ENCODE results near the gene GRM1.

GRM1 gene

DNA sequence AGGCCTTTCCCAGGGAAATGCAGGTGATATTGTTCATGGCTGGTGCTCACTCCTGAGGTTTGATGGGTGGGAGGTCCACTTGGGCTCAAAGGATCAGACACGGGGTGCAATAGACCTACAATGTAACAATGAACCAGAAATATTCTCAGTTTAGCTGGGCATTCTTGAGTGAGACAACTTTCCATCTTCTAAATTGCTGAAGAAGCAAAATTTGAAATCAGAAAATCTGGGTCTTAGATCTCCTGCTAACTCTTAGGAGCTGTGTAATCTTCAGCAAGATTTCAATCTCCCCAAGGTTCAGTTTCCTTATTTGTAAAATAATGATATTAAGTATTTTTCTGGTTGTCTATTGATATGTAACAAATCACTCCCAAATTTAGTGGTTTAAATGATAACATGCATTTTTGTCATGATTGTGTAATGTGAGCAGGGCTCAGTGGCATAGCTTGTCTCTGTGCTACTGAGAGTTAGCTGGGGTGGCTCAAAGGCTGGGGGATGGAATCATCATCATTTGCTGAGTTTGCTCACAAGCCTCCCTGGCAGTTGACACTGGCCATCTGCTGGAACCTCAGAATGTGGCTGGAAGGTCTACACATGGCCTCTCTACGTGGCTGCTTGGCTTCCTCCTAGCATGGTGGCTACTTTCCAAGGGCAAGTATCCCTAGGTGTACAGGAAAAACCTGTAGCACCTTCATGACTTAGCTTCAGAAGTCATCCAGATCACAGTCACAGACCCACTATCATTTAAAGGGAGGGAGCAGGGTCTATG is 98.8 kb downstream of the GRM1 start:
- Histone ChIP-seq H3K4me2 (ENCODE audit: low read length) (no peak overlapping the region), H3K4me3 (ENCODE audit: low read depth, low read length, poor library complexity, severe bottlenecking) (no peak overlapping the region), H3K9me2 (ENCODE audit: low read depth, low read length) (no peaks in the 10 kb centered on the region), H2AFZ (ENCODE audit: low read length) (no peak overlapping the region), H3K9ac (ENCODE audit: low read length) (no peak overlapping the region), H3F3A (ENCODE audit: insufficient read depth, low read length) (no peaks in the 10 kb centered on the region), H3K36me3 (ENCODE audit: insufficient read depth, low read length) (no peaks in the 10 kb centered on the region), H3K79me2 (ENCODE audit: insufficient read depth, low read length) (no peaks in the 10 kb centered on the region), H3K27me3 (ENCODE audit: insufficient read depth, low read length) (no peaks in the 10 kb centered on the region), H3K27ac (ENCODE audit: low read depth, low read length, poor library complexity, severe bottlenecking) (no peak overlapping the region), H3K9me3 (ENCODE audit: low read length) (no peaks in the 10 kb centered on the region), H4K20me1 (ENCODE audit: insufficient read depth, low read length) (no peaks in the 10 kb centered on the region), H3K4me1 (ENCODE audit: insufficient read depth, low read length, severe bottlenecking) (no peaks in the 10 kb centered on the region)
- TF ChIP-seq, protein P1, sequence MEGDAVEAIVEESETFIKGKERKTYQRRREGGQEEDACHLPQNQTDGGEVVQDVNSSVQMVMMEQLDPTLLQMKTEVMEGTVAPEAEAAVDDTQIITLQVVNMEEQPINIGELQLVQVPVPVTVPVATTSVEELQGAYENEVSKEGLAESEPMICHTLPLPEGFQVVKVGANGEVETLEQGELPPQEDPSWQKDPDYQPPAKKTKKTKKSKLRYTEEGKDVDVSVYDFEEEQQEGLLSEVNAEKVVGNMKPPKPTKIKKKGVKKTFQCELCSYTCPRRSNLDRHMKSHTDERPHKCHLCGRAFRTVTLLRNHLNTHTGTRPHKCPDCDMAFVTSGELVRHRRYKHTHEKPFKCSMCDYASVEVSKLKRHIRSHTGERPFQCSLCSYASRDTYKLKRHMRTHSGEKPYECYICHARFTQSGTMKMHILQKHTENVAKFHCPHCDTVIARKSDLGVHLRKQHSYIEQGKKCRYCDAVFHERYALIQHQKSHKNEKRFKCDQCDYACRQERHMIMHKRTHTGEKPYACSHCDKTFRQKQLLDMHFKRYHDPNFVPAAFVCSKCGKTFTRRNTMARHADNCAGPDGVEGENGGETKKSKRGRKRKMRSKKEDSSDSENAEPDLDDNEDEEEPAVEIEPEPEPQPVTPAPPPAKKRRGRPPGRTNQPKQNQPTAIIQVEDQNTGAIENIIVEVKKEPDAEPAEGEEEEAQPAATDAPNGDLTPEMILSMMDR (IDR thresholded peaks at IDR 0.05; ENCODE audit: low read length): no peak
- no peak for TF ChIP-seq EZH2 (IDR thresholded peaks at IDR 0.05; ENCODE audit: borderline replicate concordance, low read length)

DNA sequence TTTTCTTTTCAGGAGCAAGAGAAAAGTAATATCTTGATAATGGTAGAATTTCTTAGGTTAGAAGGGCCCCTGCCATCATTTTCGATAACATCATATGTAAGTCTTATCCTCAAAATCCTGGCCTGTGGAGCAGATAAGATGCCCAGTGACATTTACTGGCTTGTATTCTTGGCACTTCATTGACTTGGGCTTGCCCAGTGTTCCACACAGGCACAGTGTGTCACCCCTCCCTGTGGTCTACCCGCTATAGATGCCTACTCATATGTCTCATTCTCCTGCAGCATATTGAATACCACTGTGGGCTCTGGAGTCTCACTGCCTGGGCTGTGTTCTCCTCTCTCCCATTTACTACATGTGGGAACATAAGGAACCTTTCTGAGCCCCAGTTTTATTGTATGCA is 105.0 kb downstream of the GRM1 start:
- H3K4me2 ChIP-seq (ENCODE audit: low read length): no peak overlapping the region
- no peaks in the 10 kb centered on the region for H3K79me2 ChIP-seq (ENCODE audit: insufficient read depth, low read length)
- no peak overlapping the region for H3K4me3 ChIP-seq (ENCODE audit: low read depth, low read length, poor library complexity, severe bottlenecking)
- H2AFZ ChIP-seq (ENCODE audit: low read length): no peak overlapping the region
- no peaks in the 10 kb centered on the region for H3K27me3 ChIP-seq (ENCODE audit: insufficient read depth, low read length)
- no peaks in the 10 kb centered on the region for H3F3A ChIP-seq (ENCODE audit: insufficient read depth, low read length)
- no peaks in the 10 kb centered on the region for H3K36me3 ChIP-seq (ENCODE audit: insufficient read depth, low read length)
- TF ChIP-seq EZH2 (IDR thresholded peaks at IDR 0.05; ENCODE audit: borderline replicate concordance, low read length): no peak
- TF ChIP-seq, protein P1 (IDR thresholded peaks at IDR 0.05; ENCODE audit: low read length): no peak
- H3K9me3 ChIP-seq (ENCODE audit: low read length): no peaks in the 10 kb centered on the region
- no peaks in the 10 kb centered on the region for H3K4me1 ChIP-seq (ENCODE audit: insufficient read depth, low read length, severe bottlenecking)
- H3K27ac ChIP-seq (ENCODE audit: low read depth, low read length, poor library complexity, severe bottlenecking): no peak overlapping the region
- no peaks in the 10 kb centered on the region for H4K20me1 ChIP-seq (ENCODE audit: insufficient read depth, low read length)
- no peaks in the 10 kb centered on the region for H3K9me2 ChIP-seq (ENCODE audit: low read depth, low read length)
- H3K9ac ChIP-seq (ENCODE audit: low read length): no peak overlapping the region

DNA sequence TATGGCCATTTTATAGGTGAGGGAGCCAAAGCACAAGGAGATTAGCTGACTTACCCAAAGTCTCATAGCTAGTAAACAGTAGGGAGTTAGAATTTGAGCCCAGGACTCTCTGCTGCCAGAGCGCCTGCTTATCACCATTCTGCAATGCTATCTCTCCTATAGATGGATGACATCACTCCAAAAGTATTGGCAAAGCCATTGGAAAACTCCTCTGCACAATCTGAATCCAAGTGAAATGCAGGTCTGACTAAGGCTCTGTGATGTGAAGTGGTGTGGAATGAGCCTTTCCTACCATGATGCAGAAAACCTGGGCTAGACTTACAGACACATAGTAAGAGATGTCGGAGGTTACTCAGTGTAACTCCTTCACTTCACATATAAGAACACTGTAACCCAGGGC is 106.3 kb downstream of the GRM1 start:
- H3K79me2 ChIP-seq (ENCODE audit: insufficient read depth, low read length): no peaks in the 10 kb centered on the region
- H2AFZ ChIP-seq (ENCODE audit: low read length): no peak overlapping the region
- no peaks in the 10 kb centered on the region for H3K9me2 ChIP-seq (ENCODE audit: low read depth, low read length)
- H3K27me3 ChIP-seq (ENCODE audit: insufficient read depth, low read length): no peaks in the 10 kb centered on the region
- H3K27ac ChIP-seq (ENCODE audit: low read depth, low read length, poor library complexity, severe bottlenecking): no peak overlapping the region
- H3K4me2 ChIP-seq (ENCODE audit: low read length): no peak overlapping the region
- H3F3A ChIP-seq (ENCODE audit: insufficient read depth, low read length): no peaks in the 10 kb centered on the region
- no peaks in the 10 kb centered on the region for H3K4me1 ChIP-seq (ENCODE audit: insufficient read depth, low read length, severe bottlenecking)
- no peaks in the 10 kb centered on the region for H3K36me3 ChIP-seq (ENCODE audit: insufficient read depth, low read length)
- no peaks in the 10 kb centered on the region for H4K20me1 ChIP-seq (ENCODE audit: insufficient read depth, low read length)
- TF ChIP-seq, protein P1 (IDR thresholded peaks at IDR 0.05; ENCODE audit: low read length): no peak
- no peak for TF ChIP-seq EZH2 (IDR thresholded peaks at IDR 0.05; ENCODE audit: borderline replicate concordance, low read length)
- no peak overlapping the region for H3K9ac ChIP-seq (ENCODE audit: low read length)
- no peaks in the 10 kb centered on the region for H3K9me3 ChIP-seq (ENCODE audit: low read length)
- no peak overlapping the region for H3K4me3 ChIP-seq (ENCODE audit: low read depth, low read length, poor library complexity, severe bottlenecking)
